ENCODE measurements around the gene MEN1.

DNA sequence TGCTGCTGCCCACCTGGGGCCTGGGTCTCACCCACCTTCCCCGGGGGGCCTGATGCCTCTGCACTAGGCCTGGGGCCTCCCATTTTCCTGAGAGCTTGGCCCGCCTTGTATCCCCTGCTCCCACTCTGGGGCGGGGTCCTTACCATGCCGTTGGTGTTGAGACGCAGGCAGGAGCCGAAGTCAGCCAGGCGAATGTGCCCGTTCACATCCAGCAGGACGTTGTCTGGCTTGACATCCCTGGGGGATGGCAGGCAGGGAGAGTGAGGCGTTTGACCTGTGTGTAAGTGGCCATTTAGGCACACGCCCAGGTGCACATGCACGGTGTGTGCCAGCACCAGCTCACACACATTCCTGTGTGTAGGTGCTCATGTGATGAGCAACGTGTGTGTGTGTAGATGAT lies 29.0 kb upstream of the MEN1 start:
- TF ChIP-seq, protein P1, sequence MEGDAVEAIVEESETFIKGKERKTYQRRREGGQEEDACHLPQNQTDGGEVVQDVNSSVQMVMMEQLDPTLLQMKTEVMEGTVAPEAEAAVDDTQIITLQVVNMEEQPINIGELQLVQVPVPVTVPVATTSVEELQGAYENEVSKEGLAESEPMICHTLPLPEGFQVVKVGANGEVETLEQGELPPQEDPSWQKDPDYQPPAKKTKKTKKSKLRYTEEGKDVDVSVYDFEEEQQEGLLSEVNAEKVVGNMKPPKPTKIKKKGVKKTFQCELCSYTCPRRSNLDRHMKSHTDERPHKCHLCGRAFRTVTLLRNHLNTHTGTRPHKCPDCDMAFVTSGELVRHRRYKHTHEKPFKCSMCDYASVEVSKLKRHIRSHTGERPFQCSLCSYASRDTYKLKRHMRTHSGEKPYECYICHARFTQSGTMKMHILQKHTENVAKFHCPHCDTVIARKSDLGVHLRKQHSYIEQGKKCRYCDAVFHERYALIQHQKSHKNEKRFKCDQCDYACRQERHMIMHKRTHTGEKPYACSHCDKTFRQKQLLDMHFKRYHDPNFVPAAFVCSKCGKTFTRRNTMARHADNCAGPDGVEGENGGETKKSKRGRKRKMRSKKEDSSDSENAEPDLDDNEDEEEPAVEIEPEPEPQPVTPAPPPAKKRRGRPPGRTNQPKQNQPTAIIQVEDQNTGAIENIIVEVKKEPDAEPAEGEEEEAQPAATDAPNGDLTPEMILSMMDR (conservative IDR thresholded peaks at IDR 0.05; ENCODE audit: low read length), result no peak
- no peak for TF ChIP-seq EZH2phosphoT487 (IDR thresholded peaks at IDR 0.05; ENCODE audit: borderline replicate concordance, low read depth, low read length)

Measured in OCI-LY7 (cell line).